GM18867 (cell line): ENCODE measurements around the gene MYH15.

Experiments used
- ATAC-seq: cut with Tn5 transposase; IDR thresholded peaks from one replicate; pipeline ENCODE4 v1.9.1; 2021; ENCODE audit warnings: mild to moderate bottlenecking, moderate library complexity; ENCODE audit not compliant: unreplicated experiment

MYH15 gene

GRCh38 chr3:108473711-108474110, 36.7 kb downstream of the MYH15 start:
- ATAC-seq, result no peak

- ATAC-seq, result no peak
These were observed 38.3 kb downstream of the MYH15 start for GRCh38 chr3:108472001-108472591.

GRCh38 chr3:108471426-108471825, 39.0 kb downstream of the MYH15 start:
- no peak for ATAC-seq

GRCh38 chr3:108469126-108469525, 41.3 kb downstream of the MYH15 start:
- ATAC-seq, result no peak

GRCh38 chr3:108468577-108468976, 41.8 kb downstream of the MYH15 start:
- no peak for ATAC-seq

- no peak for ATAC-seq
These were observed 47.5 kb downstream of the MYH15 start for GRCh38 chr3:108462899-108463298.

- ATAC-seq, result peak; percentile 97
These were observed 48.7 kb downstream of the MYH15 start for GRCh38 chr3:108461661-108462111.

GRCh38 chr3:108459225-108459624, 51.2 kb downstream of the MYH15 start:
- ATAC-seq, result no peak

- no peak for ATAC-seq
These were observed 55.1 kb downstream of the MYH15 start for GRCh38 chr3:108455212-108455705.

GRCh38 chr3:108453565-108453964, 56.8 kb downstream of the MYH15 start:
- ATAC-seq, result no peak

GRCh38 chr3:108450444-108450843, 60.0 kb downstream of the MYH15 start:
- ATAC-seq, result no peak

- peak; percentile 58 for ATAC-seq
These were observed 61.8 kb downstream of the MYH15 start for GRCh38 chr3:108448593-108448992.

GRCh38 chr3:108447096-108447847, 63.1 kb downstream of the MYH15 start:
- no peak for ATAC-seq

- ATAC-seq, result no peak
These were observed 68.1 kb downstream of the MYH15 start for GRCh38 chr3:108442281-108442680.

GRCh38 chr3:108441518-108441917, 68.9 kb downstream of the MYH15 start:
- ATAC-seq, result no peak

- no peak for ATAC-seq
These were observed 69.3 kb downstream of the MYH15 start for GRCh38 chr3:108441071-108441507.

GRCh38 chr3:108438542-108438941, 71.9 kb downstream of the MYH15 start:
- ATAC-seq, result no peak

- no peak for ATAC-seq
These were observed 73.0 kb downstream of the MYH15 start for GRCh38 chr3:108437439-108437838.

GRCh38 chr3:108433928-108434327, 76.5 kb downstream of the MYH15 start:
- ATAC-seq, result no peak

- ATAC-seq, result no peak
These were observed 78.0 kb downstream of the MYH15 start for GRCh38 chr3:108432431-108432830.

GRCh38 chr3:108430540-108430939, 79.9 kb downstream of the MYH15 start:
- ATAC-seq, result no peak

- peak; percentile 66 for ATAC-seq
These were observed 81.8 kb downstream of the MYH15 start for GRCh38 chr3:108428586-108428985.
